Gastroesophageal sphincter (tissue), 3 donors: ENCODE data around the gene HLA-DPA1.

Experiments
- POLR2A ChIP-seq, 2 donors: fragments of 450-650 bp; IDR thresholded peaks; one replicate each; pipeline ENCODE4 v1.6.1; 2017; ENCODE audit warnings: antibody characterized with exemption in 2 of 2, mild to moderate bottlenecking in 2 of 2, moderate library complexity in 1 of 2
- POLR2AphosphoS5 ChIP-seq: sonication (generic); formaldehyde crosslinking; IDR thresholded peaks from one replicate; pipeline ENCODE4 v1.6.1; 2017; ENCODE audit warnings: antibody characterized with exemption
- TF ChIP-seq, protein P1 (sequence below), 4 experiments: fragments of 200-600 bp in 2 of 4; fragments of 450-650 bp in 2 of 4; sonication (generic) in 1 of 4; IDR thresholded peaks; one replicate each; pipeline ENCODE4 v1.5.1; 2017 to 2019; ENCODE audit warnings: antibody characterized with exemption in 4 of 4, mild to moderate bottlenecking in 2 of 4, moderate library complexity in 2 of 4

DNA sequence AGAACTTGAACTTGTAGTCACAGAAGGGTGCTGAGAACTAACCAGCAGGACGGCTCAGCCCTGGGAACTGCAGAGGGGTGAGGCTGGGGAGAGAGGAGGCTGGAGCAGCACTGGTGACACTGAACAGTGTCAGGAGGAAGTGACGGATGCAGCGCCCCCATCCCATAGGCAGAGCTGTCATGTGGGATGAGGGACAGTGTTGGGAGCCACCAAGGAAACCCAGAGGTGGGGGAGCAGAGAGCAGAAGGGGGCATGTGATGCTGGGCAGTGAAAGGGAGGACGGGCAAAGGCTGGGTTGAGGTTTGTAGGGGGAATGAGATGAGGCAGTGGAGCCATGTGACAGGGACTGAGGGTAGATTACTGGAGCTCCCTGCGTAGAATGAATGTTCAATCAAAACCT is 4.5 kb upstream of the HLA-DPA1 start:
- no peak for TF ChIP-seq POLR2A (IDR thresholded peaks at IDR 0.05)
- TF ChIP-seq, protein P1, sequence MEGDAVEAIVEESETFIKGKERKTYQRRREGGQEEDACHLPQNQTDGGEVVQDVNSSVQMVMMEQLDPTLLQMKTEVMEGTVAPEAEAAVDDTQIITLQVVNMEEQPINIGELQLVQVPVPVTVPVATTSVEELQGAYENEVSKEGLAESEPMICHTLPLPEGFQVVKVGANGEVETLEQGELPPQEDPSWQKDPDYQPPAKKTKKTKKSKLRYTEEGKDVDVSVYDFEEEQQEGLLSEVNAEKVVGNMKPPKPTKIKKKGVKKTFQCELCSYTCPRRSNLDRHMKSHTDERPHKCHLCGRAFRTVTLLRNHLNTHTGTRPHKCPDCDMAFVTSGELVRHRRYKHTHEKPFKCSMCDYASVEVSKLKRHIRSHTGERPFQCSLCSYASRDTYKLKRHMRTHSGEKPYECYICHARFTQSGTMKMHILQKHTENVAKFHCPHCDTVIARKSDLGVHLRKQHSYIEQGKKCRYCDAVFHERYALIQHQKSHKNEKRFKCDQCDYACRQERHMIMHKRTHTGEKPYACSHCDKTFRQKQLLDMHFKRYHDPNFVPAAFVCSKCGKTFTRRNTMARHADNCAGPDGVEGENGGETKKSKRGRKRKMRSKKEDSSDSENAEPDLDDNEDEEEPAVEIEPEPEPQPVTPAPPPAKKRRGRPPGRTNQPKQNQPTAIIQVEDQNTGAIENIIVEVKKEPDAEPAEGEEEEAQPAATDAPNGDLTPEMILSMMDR (IDR thresholded peaks at IDR 0.05): no peak
- TF ChIP-seq POLR2AphosphoS5: no peak
